GM21576 (cell line): ENCODE data around the gene CIT.

Source experiments
- ATAC-seq: cut with Tn5 transposase; IDR thresholded peaks from one replicate; pipeline ENCODE4 v1.9.1; 2021; ENCODE audit warnings: mild to moderate bottlenecking, moderate library complexity; ENCODE audit not compliant: unreplicated experiment

The CIT gene

DNA sequence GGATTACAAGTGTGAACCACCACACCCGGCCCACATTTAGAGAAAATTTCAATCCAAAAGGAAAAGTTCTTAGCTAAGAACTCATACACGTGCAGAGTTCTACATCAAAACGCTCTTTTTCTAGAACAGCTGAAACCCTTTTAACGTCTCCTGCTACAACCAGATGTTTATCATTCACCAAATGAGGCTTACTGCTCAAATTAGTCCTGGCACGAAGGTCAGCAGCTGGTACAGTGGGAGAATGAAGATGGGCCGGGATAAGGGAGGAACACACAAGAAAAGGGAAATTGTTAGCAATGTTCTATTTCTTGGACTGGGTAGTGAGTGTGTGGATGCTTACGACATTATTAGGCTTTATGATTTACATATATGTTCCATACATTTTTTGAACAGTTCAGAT is 171.9 kb downstream of the CIT start:
- no peak for ATAC-seq

DNA sequence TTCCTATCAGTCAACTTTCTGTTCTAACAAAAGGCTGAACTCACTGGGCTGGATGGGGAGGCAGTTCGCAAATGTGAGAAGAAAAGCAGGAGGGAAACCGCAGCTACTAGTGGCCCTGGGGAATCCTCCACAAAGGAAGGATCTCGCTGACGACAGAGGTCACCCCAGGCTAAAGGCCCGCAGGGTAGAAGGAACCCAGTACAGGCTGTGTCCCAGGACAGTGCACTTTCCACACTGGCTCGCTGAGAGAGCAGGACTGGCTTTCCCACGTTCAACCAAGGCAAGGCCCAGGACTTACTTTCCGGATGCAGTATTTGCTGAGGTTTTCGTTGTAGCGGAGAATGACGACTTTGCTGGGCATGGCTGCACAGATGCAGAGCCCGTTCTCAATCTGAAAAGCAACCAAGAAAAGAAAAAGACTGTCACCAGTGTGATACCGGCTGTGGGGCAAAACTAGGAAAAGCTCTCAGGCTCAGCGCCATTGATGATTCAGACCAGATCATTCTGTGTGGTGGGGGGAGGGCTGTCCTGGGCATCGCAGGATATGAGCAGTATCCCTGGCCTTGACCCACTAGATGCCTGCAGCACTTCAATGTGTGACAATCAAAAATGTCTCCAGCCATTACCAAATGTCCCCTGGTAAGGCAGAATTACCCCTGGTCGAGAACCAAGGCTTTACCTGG is 172.9 kb downstream of the CIT start:
- ATAC-seq, result no peak

DNA sequence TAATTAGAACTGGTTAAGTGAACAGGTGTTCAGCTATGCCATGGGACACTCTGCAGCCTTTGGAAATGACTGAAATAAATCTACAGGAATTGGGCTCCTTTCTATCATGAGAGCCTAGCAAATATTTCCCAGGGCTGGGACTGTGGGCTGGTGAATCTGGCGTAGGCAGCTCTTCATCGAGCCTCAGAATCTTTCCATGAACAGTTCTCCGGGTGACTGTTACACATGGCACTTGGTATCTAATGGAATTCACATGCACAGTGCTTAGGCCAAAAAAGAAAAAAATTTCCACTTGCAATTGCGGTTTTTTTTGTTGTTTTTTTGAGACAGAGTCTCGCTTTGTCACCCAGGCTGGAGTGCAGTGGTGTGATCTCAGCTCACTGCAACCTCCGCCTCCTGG is 177.0 kb downstream of the CIT start:
- no peak for ATAC-seq

DNA sequence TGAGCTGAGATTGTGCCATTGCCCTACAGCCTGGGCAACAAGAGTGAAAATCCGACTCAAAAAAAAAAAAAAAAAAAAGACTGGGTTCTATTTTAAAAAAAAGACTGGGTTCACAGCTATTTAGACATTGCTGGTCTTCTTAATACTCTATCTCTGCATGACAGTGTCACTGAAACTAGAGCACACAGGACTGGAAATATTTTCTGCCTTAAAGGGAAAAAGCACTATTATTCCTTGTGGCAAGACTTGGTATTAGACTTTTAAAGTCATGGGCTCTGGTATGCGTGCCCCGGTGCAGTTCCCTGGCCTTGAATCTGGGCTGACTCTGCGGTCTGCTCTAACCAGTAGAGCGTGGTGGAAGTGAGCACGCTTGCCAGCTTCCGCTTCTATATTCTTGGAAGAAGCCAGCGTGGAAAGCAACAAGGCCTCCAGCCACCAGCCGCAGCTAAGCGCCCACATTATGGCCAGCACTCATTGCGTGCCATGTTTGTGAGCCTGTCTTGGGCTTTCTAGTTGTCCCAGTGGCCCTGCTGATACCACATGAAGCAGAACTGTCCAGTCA is 177.8 kb downstream of the CIT start:
- ATAC-seq, result no peak

DNA sequence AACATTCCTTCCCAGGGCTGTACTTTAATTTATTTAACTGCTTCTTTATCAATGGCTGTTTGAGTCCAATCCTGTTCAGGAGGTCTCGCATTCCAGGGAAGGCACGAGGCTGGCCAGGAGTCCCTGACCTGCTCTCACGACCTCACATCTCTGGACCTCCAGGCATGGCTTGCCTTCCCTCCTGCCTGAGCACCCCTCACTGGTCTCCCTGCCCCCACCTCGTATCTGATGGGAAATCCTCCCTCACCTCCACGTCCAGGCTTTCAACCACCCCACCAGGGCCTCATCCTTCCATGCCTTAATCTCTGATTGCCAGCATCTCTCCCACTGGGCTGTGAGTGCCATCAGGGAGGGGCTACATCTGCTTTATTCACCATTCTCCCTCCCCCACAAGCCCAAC is 180.2 kb downstream of the CIT start:
- ATAC-seq, result no peak

DNA sequence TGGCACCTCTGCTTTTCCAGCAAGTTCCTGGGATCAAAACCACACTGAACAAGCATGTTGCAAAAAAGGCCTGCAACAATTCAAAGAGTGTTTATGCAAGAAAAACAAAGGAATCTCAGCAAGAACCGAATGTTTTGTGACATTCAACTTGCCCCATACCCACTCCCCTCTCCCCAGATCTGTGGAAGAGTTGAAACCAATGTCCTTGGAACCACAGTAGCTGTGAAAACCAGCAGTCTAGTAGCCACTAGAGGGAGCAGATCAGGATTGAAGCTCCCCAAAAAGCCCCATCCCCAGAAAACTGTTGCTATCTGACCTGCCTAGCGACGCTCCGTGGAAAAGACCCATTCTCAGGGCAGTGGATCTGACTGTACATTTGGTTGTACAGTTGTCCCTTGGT is 182.1 kb downstream of the CIT start:
- ATAC-seq, result no peak

DNA sequence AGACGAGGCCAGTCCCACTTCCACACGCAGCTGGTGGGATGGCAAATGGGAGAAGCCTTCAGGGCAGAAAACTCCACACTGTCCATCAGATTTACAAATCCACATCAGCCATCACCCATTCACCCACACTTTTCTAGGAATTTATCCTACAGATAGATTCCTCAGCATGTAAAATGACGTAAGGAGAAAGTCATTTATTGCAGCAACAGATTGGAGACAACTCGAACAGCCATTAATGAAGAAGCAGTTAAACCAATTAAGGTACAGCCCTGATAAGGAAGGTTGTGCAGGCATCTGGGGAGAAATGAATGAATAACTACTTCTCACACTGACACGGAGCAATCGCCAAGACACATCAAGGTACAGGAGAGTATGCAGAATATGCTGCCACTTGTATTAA is 183.0 kb downstream of the CIT start:
- ATAC-seq, result no peak

DNA sequence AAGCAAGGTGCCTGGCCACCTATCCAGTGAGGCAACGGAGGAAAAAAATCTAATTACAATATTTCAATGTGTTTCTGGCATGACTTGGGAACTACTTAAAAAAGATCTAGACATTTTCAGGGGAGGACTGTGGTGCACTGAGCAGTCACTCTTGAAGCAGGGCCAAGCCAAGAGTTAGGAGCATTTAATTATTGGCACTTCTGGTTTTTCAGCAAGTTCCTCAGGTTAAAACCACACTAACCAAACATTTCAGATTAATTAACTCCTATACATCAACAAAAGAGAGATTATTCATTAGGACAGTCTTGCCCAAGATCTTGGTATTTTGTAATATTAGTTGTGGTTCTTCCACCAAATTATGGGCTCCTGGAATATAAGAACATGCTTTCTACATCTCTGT is 183.6 kb downstream of the CIT start:
- no peak for ATAC-seq

DNA sequence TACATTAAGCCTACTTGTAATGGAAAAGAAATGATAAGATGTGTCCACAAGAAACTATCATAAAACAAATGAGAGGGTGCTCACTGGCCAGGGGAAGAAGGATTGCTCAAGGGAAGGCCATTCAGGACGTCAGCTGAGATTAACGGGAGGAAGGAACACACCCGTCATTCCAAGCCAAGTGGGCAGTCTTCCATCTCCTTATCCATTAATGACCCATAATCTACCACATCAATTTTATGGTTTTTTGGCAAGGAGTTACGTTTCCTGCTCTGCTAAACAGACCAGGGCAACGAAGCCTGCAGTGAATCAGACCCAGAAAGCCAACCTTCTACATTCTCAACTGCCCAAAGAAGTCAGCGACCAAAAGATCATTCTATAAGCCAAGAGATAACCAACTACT is 184.1 kb downstream of the CIT start:
- no peak for ATAC-seq

DNA sequence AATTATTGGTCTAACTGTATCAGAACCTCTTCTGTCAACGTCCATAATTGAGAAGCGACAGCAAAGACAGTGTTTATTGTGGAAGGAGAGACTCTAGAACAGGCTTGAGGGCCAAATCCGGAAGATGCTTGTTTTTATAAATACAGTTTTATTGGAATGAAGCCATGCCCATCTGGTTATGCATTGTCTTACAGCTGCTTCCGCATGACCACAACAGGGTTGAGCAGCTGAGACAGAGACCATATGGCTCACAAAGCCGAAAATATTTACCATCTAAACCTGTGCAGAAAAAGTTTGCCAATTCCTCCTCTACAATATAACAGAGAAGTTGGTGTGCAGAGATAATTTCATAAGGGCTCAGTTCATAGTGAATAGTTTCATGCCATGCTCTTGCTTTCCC is 184.7 kb downstream of the CIT start:
- ATAC-seq, result no peak

DNA sequence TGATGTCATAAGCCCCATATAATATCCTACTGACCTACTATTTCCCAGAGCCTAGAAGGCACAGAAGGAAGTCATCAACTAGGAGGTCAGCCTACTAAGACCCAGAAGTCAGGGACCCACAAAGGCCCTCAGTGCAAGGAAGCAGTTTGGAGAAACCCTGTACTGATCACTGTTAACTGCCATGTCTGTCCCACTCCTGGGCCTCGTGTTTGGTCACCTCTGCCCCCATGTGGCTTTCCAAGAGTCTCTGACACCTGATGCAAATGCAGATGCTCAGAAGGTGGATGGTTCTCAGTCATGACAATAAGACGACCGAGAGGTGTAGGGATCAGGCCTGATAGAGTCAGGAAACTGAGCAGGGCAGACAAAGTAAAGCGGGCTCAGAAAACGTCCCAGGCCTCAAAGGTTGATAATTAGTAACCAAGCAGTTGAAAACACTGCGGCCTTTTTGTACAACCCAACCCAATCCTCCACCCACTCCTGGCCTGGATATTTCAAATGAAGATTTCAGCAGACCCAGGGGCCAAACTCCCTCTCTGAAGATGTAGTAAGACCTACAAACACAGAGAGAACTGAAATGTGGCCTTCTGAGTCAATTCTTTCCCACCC is 185.8 kb downstream of the CIT start:
- ATAC-seq, result no peak

DNA sequence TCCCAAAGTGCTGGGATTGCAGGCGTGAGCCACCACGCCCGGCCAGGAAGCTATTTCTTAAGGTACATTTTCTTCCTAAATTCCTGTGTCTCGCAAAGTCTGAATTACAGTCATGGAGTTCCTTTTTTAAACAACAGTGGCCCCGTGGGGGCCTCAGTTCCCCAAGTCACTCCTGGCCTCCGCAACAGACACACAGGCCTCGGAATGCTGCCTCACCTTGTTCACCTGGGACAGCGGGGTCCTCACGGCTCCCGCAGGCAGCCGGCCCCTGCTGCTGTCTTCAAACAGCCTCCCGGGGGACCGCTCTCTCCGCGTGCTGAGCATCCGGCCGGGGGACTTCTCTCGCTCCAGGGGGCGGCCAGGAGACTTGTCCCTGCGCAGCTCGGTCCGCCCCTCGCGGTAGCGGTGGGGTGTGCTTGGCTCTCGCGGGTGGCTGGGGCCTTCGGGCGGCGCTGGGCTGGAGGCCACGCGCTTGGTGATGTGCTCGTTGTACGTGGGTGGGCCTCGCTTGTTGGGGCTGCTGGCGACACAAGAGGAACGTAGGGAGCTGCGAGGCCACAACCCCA is 187.1 kb downstream of the CIT start:
- ATAC-seq, result no peak

DNA sequence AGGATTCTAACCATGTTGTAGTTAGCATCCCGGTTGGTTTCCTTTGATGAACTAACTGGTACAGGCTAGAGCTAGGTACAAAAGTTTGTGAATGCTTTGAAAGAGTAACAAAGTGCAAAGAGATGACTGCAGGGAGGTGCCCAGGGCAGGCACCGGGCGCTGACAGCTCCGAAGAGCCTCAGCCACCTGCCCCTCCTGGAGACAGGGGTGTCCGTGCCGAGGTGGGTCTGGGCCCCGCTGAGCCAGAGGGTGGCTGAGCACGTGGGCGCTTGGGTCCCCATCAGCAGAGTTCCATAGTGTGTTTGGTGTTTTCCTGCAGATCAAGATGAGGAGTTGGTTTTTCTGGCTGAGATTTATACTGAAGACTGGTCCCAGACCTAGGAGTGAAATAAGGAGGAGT is 189.2 kb downstream of the CIT start:
- ATAC-seq, result no peak

DNA sequence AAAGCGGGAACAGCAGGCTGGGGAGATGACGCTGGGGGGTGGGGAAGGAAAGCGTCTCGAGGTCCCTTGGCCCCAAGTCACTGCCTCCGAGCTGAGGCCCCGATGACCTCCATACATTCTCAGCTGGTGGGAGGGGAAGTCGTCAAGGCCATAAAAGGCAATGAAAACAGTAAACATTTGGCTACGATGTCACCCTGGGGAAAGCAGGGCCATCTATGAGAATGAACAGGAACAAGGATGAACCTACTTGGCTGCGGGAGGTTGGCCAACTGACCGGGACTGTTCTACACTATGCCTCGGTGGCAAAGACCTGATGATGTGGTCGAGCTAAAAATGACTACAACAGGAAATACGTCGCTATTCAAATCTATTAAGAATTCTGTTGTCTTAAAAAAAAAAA is 189.7 kb downstream of the CIT start:
- ATAC-seq, result no peak

DNA sequence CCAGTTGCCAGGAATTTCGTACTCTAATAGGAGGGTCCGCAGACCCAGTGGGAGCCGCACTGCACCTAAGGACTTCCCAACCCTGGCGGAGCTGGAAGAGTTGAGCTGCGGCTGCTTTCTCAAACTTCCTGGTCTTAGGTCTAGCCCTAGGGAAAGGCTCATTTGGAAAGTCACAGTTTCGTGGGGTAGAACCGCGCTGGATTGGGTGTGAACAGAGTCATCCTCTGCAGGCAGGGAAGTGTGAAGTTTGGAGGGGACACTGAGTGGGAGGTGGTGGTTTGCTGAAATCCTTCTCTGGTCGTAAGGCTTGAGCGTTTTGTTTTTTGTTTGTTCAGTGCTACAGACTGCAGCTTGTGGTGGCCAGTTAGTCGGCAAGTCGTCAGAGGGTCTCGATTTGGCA is 190.3 kb downstream of the CIT start:
- ATAC-seq, result no peak

DNA sequence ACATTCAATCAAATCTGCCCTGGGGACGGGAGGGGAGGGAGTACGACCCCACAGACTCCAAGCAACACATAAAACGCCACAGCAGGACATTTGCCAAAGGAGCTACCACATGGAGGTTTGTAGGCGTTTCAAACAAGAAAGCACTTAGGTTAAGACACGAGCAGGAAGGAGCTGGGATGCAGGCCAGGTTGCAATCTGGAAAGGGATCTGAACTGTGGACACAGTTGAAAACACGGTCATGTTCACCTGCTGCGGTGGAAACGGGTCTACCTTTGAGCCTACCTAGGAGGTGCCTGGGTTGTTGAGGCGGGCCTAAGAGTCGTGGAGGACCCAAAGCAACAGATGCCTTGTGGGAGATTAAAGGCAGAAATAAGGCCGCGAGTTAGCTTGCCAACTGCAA is 190.8 kb downstream of the CIT start:
- ATAC-seq, result no peak

DNA sequence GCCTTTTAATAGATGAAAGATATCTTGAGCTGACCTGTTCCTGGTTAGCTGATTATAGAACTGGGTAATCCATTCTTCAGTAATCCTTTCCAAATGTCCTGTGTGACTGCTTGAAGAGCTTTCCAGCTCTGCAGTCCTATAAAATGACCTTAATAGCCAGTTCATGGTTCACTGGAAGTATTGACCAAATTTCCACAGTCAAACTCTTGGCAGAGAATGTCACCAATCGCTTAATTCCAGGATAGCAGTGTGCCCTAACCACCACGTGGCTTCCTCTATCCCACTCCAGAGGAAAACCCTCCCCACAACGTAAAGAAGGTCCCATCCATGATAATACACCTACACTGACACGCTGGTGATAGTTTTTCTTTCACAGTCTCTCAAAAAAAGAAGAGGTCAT is 191.7 kb downstream of the CIT start:
- no peak for ATAC-seq

DNA sequence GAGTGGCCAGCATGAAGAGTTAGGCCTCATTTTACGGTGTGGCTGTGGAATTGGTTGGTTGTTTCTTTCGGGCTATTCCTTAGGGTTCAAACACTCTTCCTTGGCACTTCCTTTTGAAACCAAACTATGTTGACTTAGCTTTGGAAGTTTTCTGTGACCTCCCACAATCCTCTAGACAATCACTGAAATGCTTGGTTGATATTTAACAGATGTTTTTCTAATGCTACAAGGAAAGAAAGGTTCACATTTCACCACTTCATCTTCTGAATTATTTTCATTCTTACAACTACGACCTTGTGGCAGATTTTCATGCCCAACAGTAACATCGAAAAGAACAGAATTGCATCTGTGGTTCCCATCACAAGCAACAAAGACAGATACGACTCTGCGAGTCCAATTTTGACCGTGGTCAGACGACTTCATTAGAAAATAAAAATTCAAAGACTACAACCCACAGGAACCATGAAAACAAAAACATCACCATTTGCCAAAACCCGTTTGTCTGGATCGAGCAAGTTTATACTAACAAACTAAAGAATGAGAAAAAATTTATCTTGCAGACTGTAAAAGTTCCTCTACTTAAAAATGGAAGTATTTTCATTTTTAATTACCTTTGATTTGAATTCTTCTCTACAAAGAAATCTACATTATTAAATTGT is 192.3 kb downstream of the CIT start:
- no peak for ATAC-seq

DNA sequence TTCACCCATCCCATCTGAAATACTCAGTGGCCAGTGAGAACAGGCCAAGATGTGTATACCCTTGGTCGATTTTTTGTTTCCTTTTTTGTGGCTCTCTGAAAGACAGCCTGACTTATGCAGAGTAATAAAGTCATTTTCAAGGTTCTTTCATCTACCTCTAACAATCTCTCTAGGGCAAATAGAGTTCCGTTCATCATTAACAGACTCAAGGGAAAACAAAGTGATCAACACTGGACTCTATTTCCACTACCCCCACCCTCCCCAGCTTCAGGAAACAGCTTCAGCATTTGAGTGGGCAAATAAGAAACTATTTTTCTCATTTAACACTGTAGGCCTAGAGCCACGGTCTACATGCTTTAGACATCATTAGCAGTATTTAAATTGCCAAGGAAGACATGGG is 193.3 kb downstream of the CIT start:
- no peak for ATAC-seq

DNA sequence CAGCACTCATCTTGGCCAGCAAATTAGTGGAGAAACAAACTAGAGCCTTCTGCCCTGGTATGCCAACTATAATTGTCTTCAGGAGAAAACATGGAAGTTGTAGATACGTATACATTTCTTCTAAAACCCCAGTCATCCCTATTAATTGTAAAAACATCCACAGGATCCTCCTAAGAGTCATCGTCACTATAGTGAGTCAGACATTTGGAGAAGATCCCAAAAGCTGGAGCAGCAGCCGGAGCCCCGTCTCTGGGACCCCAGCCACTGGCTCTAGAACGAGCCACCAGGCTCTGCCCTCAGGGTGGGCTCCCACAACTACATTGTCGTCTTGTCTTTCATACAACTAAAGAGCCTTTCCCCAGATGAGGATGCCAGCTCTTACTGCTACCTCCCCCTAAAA is 193.7 kb downstream of the CIT start:
- ATAC-seq, result no peak

DNA sequence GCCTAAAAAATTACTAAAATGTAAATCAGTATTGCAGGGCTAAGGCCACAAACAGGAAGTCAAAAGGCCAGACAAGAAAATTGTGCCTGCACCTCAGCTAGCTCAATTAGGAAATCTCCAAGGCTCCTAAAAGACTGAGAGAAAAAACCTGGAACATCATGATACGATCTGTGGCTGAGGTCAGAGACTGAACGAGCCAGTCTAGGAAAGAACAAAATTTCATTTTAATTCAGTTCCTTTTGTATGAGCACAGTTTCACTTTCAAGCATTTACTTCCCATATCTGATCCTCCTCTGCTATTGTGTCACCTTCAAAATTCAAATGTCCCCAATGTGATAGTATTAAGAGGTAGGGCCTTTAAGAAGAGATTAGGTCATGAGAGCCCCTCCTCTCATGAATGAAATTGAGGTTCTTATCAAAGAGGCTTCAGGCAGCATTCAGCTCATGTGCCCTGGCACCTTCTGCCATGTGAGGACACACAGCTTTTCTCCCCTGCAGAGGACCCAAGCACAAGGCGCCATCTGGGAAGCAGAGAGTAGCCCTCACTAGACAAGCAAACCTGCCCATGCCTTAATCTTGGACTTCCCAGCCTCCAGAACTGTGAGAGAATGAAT is 194.4 kb downstream of the CIT start:
- ATAC-seq, result peak; percentile 41
